Medulla oblongata (tissue), 1 donor: Measurements from ENCODE around the gene SH2D6.
A peak's percentile ranks its signal among the peaks of the same experiment; 100 is the strongest.
"Not testable (repeated sequence)": the region's sequence is repeated elsewhere in the genome, so short reads cannot be mapped to it uniquely, and the experiment has no call there.

Source experiments
- DNase-seq: peaks from one replicate; pipeline ENCODE4 v3.0.0-alpha.2; 2015; ENCODE audit errors: extremely low spot score

SH2D6 gene

DNA sequence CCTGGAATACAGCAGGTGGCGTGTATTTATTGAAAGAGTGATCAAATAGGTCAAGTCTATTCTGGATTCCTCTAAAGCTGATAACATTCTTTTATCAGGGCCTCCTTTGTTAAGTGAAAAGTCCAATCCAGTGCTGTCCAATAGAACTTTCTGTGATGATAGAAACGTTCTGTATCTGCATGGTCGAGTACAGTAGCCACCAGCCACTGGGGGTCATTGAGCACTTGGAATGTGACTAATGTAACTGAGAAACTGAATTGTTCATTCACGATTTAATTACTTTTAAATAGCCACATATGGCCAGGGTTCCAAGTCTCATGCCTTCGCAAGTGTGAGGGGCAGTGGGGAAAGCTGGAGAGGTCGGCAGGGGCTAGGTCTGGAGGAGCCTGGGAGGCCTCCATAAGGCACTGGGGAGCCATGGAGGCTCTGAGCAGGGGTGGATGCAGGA, 20.5 kb downstream of the SH2D6 start:
- DNase-seq, result no peak

DNA sequence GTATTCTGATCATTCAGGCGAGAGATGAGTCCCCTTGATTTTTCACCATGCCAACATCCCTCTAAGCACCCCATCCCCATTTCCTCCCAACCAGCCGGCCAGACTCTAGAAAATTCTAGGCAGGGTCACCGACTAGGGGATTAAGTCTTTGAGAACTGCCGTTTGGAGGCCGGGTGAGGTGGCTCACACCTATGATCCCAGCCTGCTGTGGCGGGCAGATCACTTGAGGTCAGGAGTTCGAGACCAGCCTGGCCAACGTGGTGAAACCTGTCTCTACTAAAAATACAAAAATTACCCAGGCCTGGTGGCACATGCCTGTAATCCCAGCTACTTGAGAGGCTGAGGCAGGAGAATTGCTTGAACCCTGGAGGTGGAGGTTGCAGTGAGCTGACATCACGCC, 21.1 kb downstream of the SH2D6 start:
- DNase-seq, result not testable (repeated sequence)

DNA sequence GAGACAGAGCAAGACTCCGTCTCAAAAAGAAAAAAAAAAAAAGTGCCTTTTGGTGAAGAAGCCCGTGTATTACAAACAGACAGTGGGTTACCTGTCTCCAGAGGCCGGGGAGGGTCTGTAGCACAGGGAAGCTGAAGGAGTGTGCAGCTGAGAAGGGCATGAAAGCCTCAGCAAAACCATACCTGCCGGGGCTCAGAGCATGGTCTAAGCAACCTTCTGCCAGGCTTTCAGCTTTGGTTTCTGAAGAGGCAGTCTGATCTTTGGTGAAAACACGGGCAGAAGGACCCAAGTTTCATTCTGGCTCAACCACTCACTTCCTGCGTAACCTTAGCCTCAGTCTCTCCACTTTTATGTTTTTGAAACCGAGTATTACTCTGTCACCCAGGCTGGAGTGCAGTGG, 21.5 kb downstream of the SH2D6 start:
- DNase-seq, result no peak

DNA sequence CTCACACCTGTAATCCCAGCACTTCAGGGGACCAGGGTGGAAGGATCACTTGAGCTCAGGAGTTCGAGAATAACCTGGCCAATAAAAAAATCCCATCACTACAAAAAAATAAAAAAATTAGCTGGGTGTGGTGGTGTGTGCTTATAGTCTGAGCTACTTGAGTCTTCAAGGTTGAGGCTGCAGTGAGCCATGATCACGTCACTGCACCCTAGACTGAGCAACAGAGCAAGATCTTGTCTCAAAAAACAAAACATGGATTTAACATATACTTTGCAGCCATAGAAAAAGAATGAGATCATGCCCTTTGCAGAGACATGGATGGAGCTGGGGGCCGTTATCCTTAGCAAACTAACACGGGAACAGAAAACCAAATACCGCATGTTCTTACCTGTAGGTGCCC, 22.2 kb downstream of the SH2D6 start:
- DNase-seq, result no peak

DNA sequence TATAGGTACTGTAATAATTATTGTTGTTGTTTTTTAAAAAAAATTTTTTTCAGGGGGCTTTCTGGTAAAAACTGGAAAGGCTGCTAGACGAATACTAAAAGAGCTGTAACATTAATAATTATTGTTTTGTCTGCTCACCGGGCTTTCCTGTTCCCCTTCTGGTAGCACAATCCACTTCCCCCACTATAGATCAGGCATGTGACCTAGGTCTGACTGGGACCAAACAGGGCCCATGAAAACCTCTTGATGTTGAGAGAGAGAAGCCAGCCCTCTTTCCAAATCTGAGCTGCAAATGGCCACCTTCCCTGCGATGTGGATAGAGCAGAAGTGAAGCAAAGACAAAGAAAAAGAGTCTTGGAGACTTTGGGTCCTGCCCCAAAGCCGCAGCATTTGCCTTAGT, 23.4 kb downstream of the SH2D6 start:
- DNase-seq, result peak; percentile 47

DNA sequence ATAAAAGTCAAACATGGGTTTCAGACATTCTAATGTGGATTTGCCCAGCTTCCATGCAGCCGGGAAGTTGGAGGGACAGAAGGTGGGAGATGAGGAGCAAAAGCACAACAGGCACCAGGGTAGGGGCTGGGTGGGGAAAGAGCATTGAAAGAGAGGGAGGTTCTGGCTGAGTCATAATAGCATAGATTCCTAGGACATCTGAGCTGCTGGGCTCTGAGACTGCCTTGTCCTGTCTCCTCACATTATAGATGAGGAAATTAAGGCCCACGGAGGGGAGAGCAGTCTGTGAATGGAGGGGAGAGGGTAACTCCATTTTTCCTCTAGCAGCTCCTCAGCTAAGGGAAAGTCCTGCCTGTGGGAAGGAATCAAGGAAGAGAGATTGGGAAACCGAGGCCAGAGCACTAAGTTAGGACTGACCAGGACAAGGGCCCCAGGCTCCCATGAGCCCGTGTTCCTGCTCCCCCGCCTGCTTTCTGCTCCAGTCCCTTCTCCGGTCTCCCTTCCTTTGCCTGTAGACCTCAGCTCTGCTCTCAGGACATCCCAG, 26.2 kb downstream of the SH2D6 start:
- no peak for DNase-seq

DNA sequence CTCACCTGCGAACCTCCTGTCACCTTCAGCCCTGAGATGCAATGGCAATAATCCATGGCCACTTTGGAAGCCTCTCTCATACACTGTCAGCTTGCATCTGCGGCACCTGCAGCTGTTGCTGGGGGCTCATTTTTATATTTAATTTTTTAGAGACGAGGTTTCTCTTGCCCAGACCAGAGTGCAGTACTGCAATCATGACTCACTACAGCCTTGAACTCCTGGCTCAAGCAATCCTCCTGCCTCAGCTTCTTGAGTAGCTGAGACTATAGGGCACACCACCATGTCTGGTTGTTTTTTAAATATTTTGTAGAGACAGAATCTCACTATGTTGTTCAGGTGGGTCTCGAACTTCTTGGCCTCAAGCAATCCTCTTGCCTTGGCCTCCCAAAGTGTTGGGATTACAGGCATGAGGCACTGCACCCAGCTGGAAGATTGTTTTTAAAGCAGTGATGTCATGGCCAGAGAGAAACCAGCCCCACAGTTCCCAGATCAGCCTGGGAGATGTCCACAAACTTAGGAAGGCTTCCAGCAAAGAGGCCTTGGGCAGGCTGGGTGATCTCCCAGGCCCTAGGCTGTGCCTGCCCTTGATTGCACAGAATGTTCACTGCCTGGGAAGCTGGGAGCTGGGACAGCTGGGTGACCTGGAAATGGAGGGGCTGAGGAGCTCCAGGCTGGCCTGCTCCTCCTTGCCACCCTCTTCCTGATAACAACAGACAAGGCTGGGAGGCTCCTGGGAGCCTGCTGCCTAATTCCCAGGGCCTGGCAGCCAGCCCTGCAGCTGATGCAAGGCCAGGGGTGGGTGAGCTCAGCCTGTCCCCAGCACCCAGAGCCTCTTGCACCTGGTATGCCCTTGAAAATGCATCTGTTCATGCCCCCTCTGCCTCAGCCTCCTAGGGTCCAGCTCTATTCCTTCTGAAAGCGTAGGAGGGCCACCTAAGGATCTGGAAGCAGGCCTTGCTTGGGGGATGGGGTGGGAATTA, 27.1 kb downstream of the SH2D6 start:
- DNase-seq, result no peak

DNA sequence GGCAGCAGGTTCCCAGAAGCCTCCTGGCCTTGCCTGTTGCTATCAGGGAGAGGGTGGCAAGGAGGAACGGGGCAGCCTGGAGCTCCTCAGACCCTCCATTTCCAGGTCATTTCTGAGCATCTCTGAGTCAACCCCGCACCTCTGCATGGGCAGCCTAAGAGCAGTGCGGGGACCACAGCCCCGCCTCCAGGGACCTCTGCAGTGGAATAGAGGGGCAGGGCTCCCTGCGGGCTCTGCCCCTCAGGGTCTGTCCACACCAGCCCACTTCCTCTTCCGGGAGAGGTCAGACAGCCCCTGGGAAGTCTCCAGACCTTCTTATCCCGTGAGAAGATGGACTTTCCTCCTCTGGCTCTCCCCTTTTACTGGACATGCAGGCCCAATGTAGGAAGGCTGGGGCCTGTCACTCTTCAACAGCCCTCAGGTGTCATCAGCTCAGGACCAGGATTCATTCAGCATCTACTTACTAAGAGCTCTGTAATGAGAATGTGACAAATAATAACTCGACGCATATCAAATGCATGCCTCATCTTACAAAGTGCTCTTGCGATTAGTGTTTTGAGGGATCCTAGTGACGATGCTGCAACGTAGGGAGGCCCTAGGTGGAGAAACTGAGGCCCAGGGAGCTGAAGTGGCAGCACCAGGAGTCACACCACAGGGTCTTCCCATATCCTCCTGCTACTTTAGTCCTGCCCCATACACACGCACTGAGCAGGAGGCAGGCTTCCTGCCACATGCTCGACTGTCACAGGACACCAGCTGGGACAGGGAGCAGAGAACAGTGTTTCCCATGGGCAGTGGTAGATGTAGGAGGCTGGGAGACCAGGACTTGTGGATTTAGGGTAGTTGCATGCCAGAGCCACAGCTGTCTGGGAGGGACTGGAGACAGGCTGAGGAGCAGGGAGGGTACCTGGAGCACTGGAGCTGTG, 28.0 kb downstream of the SH2D6 start:
- DNase-seq, result peak; percentile 68

DNA sequence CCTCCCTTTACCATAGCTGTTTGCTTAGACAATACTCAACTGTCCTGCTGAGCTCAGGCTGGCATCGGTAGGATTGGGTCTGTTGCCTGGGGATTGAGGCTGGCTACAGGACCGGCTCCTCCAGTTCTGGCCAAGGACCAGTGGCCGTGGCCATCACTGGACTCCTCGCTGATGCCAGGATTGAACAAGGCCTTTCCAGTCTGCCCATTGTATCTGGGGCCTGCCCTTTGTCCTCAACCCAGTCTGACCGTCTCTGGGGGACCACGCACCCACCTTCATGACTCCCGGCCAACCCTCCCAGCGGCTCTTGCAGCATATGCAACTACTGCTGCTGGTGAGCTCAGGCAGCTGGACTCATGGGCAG, 28.7 kb downstream of the SH2D6 start:
- DNase-seq, result peak; percentile 61

DNA sequence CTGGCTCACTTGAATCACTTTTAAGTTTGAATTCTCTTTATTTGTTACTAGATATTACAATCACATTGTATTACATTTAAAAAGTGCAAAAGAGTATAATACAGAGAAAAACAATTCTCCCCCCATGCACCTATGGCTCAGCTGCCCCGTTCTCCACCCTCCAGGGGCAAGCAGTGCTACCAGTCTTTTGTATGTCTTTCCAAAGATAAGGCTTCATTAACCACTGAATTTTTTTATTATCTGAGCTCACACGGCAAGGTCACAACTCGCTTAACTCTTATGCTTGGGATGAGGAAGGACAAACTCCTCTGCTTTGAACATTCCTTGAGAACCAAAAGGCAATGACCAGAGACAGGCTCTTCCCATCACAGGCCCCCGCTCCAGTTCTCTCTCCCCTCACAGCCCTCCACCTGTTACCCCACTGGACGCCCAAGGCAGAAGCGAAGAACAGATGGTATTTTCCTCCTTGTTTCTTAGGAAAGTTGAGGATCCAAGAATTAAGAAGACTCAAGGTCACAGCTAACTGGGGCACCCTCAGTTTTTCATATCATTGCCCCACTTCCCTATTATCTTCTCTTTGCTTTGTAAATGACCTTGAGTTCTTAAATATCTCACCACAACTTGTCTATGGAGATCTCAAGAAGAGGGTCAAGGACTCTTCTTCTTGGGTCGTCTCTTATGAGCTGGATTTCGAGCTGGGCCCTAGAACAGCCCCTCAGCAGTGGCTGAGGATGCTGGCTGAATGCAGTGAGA, 30.1 kb downstream of the SH2D6 start:
- DNase-seq, result no peak

DNA sequence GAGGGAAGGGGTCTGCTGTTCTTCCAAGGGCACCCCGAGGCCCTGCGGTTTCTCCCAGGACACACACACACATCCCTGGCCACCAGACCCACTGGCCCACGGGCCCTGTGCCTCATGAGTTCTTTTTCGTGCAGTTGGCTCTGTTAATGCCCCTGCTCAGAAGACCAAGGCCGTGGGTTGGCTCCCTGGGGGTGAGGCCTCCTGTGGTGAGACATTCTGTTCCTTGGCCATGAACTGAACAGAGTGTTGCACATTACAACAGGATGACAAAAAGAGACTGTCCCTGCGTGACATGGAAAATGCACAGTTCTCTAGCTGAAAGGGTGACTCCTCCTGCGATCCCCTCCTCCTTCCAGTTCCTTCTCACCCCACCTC, 30.7 kb downstream of the SH2D6 start:
- no peak for DNase-seq

DNA sequence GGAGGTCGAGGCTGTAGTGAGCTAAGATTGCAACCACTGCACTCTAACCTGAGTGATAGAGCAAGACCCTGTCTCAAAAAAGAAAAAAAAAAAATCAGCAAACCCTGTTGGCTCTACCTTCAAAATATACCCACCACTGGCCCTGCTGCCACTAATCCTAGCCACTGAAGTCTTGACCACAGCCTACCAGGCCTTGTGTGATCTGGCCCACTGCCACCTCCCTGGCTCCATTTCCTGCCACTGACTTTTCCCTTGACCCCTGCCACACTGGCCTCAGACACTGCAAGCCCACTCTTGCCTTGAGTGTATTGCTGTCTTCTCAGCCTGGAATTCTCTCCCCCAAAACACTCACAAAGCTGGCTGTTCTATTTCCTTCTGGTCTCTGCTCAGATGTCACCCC, 33.7 kb downstream of the SH2D6 start:
- DNase-seq, result no peak

DNA sequence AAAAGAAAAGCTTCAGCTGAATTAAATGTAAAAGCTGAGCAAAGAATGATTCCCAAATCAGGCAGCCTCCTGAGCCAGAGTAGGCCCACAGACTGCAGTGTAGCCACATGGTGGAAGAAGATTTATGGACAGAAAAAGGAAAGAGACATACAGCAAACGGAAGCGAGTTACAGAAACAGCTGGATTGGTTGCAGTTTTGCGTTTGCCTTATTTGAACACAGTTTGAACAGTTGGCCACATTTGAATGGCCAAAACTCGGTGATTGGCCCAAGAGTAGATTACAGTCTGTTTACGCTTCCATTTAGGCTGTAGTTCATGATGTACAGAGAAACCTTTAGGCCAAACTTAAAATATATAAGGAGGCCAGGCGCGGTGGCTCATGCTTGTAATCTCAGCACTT, 35.1 kb downstream of the SH2D6 start:
- no peak for DNase-seq

DNA sequence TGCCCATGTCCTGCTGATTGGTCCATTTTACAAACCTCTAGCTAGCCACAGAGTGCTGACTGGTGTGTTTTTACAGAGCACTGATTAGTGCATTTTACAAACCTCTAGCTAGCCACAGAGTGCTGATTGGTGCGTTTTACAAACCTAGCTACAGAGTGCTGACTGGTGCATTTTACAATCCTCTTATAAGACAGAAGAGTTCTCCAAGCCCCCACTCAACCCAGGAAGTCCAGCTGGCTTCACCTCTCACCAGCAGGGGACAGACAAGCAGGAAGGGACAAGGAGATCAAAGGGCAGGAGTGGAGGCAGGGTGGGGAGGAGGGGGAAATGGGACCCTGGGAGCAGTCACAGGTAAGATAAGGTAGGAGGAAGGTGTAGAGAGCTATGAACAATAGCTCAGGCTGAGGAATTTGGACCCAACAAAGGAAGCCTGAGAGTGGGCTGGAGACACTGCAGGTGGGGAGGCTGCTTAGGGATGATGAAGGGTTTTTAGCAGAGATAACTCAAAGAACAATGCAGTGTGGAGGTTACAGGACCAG, 37.1 kb downstream of the SH2D6 start:
- no peak for DNase-seq

DNA sequence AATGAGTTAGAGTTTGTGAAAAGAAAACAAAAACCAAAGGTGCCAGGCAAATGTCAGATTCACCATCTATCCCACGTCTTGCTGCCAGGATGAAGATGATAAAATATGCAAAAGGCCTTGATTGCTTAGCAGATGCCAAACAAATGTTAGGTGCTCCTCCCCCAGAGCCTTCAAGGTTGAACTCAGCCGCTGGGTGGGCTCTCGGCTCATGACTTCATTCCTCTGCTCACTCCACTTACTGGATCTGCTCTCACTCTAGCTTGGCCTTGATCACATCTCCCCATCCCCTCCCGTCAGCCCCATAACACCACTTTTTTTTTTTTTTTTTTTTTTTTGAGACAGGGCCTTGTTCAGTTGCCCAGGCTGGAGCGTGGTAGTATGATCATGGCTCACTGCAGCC, 38.5 kb downstream of the SH2D6 start:
- no peak for DNase-seq

DNA sequence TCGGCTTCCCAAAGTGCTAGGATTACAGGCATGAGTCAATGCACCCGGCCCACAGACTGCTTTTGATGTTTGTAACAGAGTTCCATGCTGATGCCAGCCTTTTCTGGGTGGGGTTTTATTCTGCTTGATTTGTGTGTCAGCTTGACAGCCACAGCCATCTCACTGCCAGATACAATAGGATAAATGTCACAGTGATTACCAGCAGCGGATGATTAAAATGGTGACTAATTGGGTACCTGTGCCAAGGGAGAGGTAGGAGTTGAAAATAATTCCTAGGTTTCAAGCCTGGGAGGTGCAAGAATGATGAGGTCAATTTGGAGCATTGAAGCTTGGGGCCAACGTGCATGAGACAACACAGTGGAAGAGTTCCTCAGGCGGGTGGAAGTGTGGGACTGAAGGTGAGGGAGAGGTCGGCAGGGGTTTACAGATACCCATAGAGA, 39.4 kb downstream of the SH2D6 start:
- no peak for DNase-seq

DNA sequence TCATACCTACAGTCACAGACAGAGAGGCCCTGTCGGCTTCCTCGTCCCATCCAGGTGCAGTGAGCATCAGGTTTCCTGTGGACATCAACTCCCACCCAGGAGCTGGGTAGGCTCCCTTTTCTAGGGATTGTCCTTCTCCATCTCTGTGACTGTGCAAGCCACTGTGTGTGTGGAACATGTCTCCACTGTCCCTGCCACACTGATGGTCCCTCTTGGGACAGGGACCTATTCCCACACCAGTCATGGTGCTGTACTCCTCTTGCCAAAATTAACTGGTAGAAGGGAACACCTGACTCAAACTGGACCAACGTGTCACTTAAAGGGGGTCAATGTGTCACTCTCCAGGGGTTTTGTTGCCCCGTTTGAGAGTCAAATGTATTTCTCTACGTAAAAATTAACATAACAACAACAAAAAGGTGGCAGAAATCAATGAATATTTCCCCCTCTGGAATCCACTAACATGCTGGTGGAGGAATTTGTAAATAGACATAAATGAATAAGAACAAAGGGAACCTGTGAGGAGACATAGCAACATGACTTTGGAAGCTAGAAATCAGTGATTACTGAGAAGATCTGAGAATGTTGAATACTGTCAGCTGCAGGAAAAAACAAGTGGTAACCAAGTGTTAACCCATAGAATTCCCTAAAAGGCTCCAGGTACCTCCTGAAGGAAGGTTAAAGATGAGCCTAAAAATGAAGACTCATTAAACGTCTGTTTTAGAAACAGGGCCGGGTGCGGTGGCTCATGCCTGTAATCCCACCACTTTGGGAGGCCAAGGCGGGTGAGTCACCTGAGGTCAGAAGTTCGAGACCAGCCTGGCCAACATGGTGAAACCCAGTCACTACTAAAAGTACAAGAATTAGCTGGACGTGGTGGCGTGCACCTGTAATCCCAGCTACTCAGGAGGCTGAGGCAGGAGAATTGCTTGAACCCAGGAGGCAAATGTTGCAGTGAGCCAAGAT, 40.4 kb downstream of the SH2D6 start:
- DNase-seq, result no peak

DNA sequence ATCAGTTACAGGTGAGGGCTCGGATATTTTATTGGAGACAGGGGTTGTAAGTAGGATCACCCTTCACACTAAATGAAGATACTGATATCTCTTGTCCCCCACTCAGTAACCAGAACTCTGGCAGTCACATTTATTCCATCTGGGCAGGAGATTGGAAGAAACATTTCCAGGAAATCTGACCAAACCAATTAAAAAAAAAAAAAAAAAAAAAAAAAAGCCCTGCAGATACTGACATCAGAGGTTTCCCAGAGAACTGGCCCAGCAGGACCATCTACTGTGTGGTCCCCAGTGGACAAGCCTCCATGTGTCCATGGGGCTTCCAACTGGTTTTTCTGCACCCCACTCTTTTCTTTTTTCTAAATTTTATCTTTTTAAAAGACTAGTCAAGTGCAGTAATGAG, 41.3 kb downstream of the SH2D6 start:
- DNase-seq, result no peak

DNA sequence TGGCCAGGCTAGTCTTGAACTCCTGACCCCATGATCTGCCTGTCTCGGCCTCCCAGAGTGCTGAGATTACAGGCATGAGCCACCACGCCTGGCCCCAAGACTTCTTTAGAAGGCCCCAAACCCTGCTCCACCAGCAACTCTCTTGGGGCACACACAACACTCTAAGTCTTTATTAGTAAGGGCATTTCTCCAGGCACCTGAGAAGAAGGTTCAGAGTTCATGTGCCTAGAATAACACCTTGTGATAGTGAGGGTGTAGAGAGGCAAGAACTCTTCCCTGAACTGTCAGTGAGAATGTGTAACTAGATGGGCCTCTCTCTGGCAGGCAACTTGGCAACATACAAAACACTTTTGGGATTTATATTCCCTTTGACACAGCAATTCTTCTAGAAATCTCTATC, 43.8 kb downstream of the SH2D6 start:
- DNase-seq, result no peak

DNA sequence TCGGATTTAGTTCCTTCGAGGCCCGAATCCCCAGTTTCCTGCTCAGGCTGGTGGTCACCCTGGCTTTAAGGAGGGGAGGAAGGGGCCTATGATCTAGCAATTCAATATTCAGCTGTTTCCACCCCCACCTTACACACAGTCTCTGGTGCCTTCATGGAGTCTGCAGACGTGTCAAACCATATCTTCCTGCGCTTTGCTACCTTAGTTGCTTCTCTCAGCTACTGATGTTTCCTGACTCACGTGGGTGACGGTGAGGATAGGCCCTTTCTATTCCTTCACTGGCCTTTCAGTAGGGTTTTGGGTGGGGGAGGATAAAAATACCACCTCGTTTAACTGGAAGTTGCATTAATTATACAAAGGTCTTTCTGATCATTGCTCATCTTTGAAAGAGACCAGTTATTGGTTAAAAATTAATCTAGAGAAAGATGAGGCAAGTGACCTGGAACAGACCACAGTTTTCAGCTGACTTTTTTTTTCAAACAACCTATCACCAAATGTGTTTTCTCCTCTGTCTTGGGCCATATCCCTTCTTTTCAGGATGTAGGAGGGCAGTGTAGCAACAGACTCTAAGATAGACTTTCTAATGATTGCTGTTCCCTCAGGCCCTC, 49.7 kb downstream of the SH2D6 start:
- no peak for DNase-seq
